GM21447 (cell line): ENCODE results near the gene SGSM2.

Experiments used
- ATAC-seq: cut with Tn5 transposase; IDR thresholded peaks from one replicate; pipeline ENCODE4 v1.9.1; 2021; ENCODE audit not compliant: unreplicated experiment

The SGSM2 gene

DNA sequence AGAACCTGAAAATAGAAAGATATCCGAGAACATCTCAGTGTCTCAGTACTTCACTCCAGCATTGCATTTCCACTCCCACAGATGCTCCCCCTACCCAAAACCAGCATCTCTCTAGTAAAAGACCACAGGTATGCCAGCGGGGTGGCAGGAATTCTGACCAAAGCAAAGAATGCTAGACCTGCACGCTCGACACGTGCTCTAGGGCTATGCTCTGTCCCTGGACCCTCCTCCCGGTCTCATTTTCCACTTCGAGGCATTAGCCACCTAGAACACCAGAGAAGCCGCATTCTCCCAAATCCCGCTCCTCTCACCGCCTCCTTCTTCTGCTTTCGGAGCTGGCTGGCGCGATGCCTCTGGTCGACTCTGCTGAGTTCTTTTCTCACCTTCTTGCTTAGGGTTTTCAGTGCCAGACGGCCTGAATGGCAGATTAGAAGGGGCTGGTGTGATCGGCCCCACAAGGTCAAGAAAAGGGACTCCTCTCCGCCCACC is 1.5 kb upstream of the SGSM2 start:
- no peak for ATAC-seq

DNA sequence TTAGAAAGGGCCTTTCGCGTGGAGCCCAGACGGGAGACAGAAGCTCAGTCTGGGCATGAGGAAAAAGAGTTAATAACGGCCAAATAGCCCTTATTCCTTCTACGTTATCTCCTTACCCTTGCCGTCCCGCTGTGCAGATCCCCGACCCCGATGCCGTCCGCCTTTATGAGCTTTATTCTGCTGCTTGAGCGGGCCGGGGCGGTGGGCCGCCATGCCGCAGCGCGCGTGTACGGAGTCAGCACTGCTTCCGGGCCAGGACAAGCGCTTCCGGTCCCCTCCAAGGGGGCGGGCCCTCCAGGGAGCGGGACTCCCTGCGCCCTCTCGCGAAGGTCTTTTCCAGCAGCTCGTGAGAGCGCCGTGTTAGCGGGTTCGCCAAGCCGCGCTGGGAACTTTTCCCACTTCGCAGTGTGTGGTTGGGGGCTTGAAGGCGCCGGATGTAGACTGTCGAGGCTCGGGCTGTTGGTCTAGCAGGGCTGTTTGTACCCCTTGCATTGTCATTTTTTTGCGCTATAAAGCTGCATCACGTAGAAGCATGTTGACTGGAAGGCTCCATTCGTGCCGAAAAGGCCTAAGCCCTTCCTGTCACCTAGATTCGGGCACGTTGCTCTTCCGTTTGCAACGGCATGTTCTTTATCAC is 968 bp upstream of the SGSM2 start, which contains the start of gene TSR1:
Gene TSR1 (minus strand): TSS at position 243 of the 637 bp plus-strand sequence. CDS start 30 bp downstream, at position 213.
- ATAC-seq, result peak; percentile 85

DNA sequence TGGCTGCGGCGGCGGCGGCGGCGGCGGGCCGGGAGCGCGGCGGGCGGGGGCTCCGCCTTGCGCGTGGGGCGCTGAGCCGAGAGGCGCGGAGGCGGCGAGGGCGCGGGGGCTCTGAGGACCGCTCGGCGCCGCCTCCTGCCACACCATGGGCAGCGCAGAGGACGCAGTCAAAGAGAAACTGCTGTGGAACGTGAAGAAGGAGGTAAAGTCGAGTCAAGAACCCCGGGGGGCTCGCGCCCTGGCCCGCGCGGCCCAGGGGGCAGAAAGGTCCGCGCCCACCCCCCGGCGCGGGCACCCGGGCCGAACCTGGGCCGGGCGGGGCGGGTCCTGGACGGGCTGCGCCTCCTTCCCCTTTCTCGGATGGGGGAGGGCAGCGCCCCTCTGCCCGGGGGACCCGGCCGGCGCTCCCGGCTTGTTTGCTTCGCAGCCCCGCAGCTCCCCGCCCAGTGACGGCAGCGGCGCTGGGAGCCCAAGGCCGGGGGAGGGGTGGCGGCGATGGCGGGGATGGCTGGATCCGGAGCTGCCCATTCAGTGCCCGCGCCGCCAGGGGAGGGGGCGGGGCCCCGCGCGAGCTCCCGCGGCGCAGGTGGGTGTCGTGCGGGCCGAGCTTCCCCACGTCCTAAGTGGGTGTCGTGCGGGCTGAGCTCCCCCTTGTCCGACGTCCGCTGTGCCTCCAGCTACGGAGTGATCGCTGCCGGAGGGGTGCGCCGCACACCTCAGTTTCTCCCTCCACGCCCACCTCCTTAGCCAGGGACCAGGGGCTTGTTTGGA is 428 bp downstream of the SGSM2 start:
- no peak for ATAC-seq

DNA sequence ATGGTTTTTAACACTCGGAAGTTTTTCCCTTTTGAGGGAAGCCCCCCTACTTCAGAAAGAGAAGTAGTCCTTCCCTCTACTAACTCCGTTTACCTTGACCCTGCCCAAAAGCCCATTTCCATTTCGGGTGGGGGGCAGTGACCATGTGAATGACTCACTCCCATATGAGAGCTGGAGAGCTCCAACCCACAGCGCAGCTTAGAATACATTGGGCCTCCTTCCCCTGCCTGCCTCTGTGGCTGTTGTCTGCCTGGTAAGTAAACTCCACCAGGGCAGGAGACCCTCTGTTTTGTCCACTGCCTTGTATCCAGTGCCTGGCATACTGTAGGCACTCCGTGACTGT is 985 bp downstream of the SGSM2 start:
- no peak for ATAC-seq

DNA sequence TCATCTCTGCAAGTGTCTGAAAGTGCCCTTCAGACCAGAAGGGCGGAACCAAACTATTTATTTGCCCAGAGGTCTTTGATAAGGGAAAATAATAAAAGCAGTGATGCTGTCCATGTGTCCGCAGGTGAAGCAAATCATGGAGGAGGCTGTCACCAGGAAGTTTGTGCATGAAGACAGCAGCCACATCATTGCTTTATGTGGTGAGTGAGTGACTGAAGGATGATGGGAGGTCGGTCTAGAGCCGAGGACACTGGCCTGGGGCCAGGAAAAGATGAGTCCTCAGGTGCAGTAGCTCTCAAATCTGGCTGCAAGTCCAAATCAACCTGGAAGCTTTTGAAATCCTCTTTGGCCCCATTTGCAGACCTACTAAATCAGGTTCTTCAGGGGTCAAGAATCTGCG is 6.1 kb downstream of the SGSM2 start:
- ATAC-seq, result no peak

DNA sequence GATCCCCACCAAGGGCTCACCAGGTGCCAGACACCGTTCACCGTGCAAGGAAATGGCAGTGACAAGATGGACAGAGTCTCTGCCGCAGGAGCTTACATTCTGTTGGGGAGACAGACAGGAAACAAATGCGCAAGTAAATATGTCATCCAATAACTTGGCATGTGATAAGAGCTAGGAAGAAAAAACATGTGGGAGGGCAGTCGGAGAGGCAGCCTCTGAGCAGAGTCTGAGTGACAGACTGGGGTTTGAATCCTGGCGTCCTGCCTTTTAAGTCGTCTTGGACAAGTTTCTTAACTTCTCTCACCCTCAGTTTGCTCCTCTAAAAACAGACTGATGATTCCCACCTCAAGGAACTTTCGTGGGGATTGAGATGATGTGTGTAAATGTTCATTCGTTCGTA is 7.2 kb downstream of the SGSM2 start:
- no peak for ATAC-seq

DNA sequence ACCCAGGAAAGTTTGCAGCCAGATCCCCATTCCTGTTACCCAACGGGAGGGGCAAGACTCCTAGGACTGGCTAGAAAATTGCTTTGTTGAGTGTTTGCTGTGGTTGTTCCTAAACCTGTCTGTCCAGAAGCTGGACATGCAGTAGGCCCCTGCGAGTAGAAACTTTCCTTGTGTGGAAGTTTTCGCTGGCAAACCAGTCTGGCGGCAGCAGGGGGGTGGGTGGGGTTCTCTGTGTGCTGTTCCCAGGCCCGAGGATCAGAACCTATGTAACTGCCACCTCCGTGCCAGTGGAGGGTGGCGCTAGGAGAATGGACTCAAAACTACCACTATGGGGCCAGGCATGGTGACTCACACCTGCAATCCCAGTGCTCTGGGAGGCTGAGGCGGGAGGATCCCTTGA is 9.2 kb downstream of the SGSM2 start:
- ATAC-seq, result no peak

DNA sequence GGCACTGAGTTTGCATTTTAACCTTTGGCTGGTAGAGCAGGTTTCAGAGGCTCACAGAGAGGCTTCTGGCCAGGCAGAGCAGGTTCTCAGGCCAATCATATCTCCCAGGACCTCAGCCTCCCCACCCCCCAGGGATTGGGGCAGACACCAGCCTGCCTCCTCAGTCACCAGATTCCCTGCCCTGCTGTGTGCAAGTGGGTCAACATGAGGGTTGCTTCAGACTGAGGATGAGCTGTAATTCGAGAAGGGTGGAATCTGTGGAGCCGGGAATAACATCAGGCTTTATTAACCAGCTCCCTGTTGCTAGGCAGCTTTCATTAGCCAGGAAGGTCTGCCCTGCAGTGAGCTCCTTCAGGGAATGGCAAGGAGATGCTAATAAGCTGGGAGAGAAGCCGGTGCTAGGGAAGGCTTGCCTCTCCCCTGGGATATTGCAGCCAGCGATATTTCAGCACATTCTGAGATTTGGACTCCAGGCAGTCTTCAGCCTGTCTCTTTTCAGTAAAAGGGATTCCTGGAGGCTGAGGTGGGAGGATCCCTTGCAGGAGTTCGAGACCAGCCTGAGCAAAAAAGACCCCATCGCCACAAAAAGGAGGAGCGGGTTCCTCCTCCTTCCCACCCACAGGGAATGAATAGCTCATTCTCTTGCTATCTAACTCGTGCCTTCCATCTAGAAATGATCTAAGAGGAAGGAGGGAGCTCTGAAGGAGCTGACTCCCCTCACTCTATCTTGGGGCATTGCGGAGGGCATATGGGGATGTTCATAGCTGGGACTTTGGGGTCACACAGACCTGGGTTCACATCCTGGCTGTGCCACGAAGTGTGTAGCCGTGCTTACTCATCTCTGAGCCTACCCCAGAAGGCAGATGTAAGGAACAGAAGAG is 10.7 kb downstream of the SGSM2 start:
- ATAC-seq, result no peak

DNA sequence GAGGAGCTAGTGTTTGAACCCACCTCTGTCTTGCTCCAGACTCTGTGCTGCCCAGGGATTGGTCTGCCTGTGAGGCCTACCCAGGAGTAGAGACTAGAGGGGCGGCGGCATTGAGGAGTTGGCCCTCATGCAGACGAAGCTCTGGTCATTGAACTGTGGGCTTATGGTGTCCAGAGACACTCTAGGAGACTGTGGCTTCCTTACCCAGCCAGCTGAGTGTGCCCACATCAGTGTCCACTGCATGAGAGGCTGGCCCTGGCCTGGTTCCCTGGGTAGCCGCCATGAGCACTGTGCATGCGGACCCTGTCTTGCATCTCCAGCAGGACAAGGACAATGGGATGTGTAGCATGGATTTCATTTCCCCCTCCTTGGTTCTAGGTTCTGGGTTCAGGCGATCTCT is 14.0 kb downstream of the SGSM2 start:
- ATAC-seq, result no peak

DNA sequence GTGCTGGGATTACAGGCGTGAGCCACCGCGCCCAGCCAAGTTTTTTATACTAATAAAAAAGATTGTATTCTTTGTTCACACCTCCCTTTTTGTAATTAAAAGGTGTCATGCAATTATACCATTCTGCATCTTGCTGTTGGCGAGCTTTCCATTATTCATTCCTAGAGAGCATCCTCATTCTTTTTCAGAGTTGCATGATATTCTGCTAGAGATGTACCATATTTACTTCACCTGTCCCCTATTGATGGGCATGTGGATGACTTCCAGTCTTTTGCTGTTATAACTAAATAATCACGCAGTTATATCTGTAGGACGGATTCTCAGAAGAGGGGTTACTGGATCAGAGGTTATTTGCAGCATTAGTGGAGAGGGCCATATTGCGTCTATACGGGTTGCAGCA is 17.0 kb downstream of the SGSM2 start:
- ATAC-seq, result no peak

DNA sequence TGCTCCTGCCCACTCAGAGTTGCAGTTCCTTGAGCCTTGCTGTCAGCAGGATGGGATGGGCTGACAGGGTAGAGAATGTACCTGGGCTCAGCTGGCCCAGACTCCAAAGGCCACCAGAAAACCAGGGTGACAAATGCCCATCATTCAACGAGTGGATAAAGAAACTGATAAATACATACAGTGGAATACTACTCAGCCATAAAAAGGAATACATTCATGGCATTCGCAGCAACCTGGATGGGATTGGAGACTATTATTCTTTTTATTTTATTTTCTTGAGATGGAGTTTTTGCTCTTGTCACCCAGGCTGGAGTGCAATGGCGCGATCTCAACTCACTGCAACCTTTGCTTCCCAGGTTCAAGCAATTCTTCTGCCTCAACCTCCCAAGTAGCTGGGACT is 19.9 kb downstream of the SGSM2 start:
- ATAC-seq, result no peak

DNA sequence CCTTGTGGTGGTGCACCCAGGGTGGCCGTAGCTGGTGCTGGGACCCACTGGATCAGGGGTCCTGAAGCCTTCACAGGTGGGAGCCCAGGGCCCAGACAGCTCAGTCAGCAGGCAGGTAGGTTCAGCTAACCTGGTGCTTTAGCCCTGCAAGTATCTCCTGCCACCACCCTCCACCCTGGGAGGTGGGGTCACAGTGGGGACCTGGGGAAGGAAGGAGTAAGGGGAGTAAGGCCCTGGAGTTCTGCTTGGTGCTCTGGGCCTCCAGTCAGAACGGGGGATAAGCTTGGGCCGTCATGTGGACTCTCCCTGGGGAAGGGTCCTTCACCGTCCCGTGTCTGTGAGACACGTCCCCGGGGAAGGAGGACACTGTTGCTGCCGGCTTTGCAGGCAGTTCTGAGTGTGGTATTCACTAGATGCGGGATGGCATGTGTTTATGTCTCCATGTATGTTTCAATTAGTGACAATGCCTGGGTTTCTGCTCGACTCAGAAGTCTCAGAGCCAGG is 20.7 kb downstream of the SGSM2 start:
- ATAC-seq, result no peak

DNA sequence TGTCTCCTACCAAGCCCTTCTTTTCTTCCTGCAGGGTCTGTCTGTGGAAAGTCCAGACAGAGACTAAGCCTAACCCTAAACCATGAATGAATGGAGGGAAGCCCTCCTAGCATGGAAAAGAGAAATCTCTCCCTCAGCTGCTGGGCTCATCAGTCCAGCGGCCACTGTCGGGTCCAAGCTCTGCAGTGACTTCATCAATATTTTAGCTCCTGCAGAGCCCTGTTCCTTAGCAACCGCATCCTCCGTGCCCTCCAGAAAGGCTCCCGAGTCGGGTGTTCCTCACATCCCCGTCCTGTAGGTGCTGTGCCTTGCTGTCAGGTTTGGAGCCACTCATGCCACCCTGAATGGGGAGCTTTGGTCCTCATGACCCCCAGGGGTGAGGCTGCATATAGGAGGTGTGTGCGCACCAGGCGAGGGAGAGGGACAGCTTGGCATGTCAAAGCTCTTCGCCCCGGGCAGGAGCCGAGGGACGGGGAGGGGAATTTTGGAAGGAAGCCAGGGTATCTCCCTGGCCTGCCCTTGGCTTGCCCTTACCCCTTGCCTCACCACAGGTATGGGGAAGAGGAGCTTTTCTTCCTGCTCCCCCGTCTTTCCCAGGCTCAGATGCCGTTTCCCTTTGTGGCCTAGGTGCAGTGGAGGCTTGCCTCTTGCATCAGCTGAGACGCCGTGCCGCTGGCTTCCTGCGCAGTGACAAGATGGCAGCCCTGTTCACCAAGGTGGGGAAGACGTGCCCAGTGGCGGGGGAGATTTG is 23.9 kb downstream of the SGSM2 start:
- no peak for ATAC-seq

DNA sequence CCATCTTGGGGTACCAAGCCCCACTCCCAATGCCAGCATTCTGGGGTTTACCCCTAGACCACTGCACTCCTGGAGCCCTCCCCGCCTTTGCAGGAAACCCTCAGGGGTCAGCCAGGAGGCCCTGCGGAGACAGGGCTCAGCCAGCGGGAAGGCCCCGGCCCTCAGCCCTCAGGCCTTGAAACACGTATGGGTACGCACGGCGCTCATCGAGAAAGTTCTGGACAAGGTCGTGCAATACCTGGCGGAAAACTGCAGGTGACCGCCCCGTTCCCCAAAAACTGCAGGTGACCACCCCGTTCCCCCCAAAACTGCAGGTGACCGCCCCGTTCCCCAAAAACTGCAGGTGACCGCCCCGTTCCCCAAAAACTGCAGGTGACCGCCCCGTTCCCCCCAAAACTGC is 24.7 kb downstream of the SGSM2 start:
- ATAC-seq, result no peak

DNA sequence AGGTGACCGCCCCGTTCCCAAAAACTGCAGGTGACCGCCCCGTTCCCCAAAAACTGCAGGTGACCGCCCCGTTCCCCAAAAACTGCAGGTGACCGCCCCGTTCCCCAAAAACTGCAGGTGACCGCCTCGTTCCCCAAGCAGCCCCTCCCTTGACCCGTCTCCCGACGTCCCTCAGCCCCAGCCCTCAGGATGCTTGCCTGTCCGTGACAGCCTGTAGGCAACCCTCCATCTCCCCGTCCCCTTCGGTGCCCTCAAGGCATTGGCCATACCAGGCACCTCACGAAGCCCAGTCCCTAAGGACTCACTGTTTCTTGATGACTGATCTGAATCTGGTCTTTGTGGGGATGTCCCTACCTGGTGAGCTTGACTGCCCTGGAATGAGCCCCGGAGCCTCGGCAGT is 25.1 kb downstream of the SGSM2 start:
- no peak for ATAC-seq

DNA sequence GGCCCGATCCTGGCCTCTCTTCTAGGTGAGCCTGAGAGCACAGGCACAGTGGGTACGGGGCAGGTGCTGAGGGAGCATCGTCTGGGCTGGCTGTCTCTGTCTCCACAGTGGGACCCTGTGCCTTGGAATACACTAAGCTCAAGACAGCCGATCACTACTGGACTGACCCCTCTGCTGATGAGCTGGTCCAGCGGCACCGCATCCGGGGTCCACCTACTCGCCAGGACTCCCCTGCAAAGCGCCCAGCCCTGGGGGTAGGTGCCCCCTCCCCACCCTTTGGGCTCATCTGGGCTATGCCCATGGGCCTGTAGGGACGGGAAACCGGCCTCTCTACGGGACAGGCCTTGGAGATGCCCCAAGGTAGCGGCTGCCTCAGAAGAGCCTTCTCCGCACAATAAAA is 25.6 kb downstream of the SGSM2 start:
- ATAC-seq, result no peak

DNA sequence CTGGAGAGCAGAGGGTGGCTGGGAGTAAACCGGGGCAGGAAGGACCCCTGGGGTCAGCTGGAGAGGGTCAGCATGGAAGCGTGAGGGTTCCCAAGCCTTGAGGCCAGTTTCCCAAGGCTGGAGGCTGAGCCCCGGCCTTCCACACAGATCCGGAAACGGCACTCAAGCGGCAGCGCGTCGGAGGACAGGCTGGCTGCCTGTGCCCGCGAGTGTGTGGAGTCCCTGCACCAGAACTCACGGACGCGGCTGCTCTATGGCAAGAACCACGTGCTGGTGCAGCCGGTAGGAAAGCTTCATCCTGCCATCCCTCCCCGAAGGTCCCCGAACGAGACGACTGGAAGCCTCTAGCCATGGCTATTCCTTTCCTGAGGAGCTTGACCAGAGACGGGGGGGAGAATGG is 26.0 kb downstream of the SGSM2 start:
- no peak for ATAC-seq

DNA sequence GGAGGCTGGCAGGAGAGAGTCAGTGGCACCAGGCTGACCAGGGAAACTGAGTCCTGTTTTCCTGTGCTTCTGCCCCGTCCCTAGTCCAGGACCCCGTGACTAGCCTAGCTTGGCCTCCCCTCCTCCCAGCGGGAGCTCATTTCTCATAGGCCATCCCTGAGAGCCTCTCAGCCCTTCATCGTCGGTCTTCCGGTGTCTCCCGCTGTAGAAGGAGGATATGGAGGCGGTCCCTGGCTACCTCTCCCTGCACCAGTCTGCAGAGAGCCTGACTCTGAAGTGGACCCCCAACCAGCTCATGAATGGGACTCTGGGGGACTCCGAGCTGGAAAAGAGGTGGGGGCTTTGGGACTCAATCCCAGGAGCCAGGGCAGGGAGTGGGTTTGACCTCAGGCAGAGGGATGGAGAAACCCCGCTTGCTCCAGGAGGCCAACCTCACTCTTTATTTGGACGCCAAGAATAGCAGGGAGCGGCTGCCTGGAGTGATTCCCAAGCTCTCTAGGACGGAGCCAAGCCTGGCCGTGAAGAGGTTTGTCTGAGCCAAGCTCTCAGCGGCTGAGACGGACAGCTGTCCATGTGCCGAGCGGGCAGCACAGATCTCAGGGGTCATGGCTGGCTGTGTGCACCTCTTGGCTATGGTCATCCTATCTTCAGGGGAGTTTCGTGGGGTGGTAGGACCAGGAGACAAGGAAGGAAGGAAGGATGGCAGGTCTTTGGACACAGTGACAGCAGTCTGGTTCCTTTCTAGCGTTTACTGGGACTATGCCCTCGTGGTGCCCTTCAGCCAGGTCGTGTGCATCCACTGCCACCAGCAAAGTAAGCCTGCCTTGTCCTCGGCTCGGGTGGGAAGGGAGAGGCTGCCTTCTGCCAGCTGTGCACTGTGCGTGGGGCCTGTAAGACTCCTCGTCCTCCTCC is 26.8 kb downstream of the SGSM2 start:
- no peak for ATAC-seq

DNA sequence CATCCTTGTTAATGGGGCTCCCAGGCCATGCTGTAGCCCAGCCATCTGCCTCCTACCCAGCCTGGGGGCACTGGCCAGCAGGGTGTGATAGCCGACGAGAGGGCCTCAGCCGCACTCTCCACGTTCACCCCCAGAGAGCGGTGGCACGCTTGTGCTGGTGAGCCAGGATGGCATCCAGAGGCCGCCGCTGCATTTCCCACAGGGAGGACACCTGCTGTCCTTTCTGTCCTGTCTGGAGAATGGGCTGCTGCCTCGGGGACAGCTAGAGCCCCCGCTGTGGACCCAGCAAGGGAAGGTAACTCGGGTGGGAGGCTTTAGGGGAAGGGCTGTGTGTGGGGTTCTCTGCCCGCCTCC is 27.4 kb downstream of the SGSM2 start:
- no peak for ATAC-seq

DNA sequence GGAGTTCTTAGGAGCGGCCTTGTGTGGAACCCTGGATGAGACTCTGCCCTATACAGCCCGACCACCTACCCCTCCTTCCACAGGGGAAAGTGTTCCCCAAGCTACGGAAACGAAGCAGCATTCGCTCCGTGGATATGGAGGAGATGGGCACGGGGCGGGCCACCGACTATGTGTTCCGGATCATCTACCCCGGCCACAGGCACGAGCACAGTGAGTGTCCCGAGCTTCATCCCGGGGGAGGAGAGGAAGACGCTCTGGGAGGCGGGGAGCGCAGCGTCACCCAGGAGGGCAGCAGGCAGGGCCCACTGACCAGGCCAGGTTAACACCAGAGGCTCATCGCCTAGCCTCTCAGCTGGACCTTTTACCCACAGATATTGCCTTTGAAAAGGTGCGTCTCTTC is 27.8 kb downstream of the SGSM2 start:
- no peak for ATAC-seq
